UCSD-AML1 (cell line): ENCODE data around the gene YBX3.

ENCODE experiments used
- DNase-seq: peaks from one replicate; lab custom pipeline; 2025; ENCODE audit not compliant: unreplicated experiment; lab: John Stamatoyannopoulos, UW

YBX3 gene

GRCh38 chr12:10672231-10672868, 50.8 kb downstream of the YBX3 start:
- DNase-seq = no peak

GRCh38 chr12:10669533-10669932, 53.6 kb downstream of the YBX3 start:
- DNase-seq = no peak

- DNase-seq = no peak
Measured at GRCh38 chr12:10668526-10668925, 54.6 kb downstream of the YBX3 start.

GRCh38 chr12:10667581-10667980, 55.5 kb downstream of the YBX3 start:
- no peak for DNase-seq

- DNase-seq = no peak
Measured at GRCh38 chr12:10664499-10664898, 58.6 kb downstream of the YBX3 start.

- no peak for DNase-seq
Measured at GRCh38 chr12:10663869-10664268, 59.3 kb downstream of the YBX3 start.

GRCh38 chr12:10661338-10661737, 61.8 kb downstream of the YBX3 start:
- DNase-seq = no peak

- no peak for DNase-seq
Measured at GRCh38 chr12:10654003-10654402, 69.1 kb downstream of the YBX3 start.

GRCh38 chr12:10652192-10652591, 70.9 kb downstream of the YBX3 start:
- no peak for DNase-seq
